K562 (cell line): Measurements from ENCODE around the gene CFAP300. TPM values are rescaled to one million over a fixed set of nuclear protein-coding genes. Genes with fewer than 3 reads are reported as not detected.

Experiments
- ATAC-seq: fragments of 200-7000 bp; cut with Tn5 transposase; 3 replicates; pipeline ENCODE4 v1.9.1; 2020; ENCODE audit warnings: moderate library complexity
- BruUV-seq: library from RNA; stranded (reverse); fragments of 400-500 nt; replicated peaks from 2 replicates; lab custom pipeline; 2021; lab: Mats Ljungman, UMichigan
- CTCF ChIA-PET: fragments of 300-600 bp; formaldehyde crosslinking; extraction: SDS; loops from one replicate; lab custom pipeline; 2021; ENCODE audit warnings: low intra/inter-chr PET ratio; lab: Yijun Ruan, JAX
- POLR2A ChIA-PET: fragments of 300-600, 350-650 bp; sonication (Branson Sonifier 250); formaldehyde crosslinking; extraction: SDS; loops from one replicate; lab custom pipeline; 2021; ENCODE audit warnings: antibody characterized with exemption, inconsistent platforms; lab: Yijun Ruan, JAX
- DNase-seq, 4 experiments: peaks; one replicate each; pipeline versions ENCODE4 v3.0.0 to v3.0.0-alpha.2; 2011 to 2018; ENCODE audit warnings: low spot score in 3 of 4, mixed read lengths in 3 of 4; ENCODE audit errors: extremely low read depth in 1 of 4
- FAIRE-seq: peaks from 2 replicates; lab custom pipeline; 2011; peaks lifted over from hg19 to GRCh38; lab: Jason Lieb, UNC
- H2AFZ ChIP-seq: 2 replicates; pipeline ENCODE4 v1.6.0; 2011; ENCODE audit warnings: low read depth, low read length, control low read depth, inconsistent platforms
- H3K27ac ChIP-seq: fragments of 200-600 bp; 3 replicates; pipeline ENCODE4 v1.8.0; 2011; ENCODE audit warnings: low read depth, mild to moderate bottlenecking, control low read depth, inconsistent platforms, low read length, moderate library complexity, mixed read lengths; ENCODE audit errors: extremely low read depth
- H3K27me3 ChIP-seq, 2 experiments: fragments of 300-600 bp in 1 of 2; 2 replicates in 1 of 2; 3 replicates in 1 of 2; pipeline versions ENCODE4 v1.6.0 to v1.8.0; 2011; ENCODE audit warnings: inconsistent platforms in 2 of 2, low read length in 2 of 2, mild to moderate bottlenecking in 1 of 2, mixed read lengths in 1 of 2, moderate library complexity in 1 of 2; ENCODE audit not compliant: control insufficient read depth in 2 of 2, insufficient read depth in 2 of 2
- H3K36me3 ChIP-seq: fragments of 300-600 bp; 3 replicates; pipeline ENCODE4 v1.8.0; 2011; ENCODE audit warnings: mild to moderate bottlenecking, low read length, inconsistent platforms; ENCODE audit not compliant: control insufficient read depth, insufficient read depth
- H3K4me1 ChIP-seq, 2 experiments: fragments of 200-600 bp in 1 of 2; replicated peaks in 1 of 2; 2 replicates in 1 of 2; 3 replicates in 1 of 2; pipeline versions ENCODE4 v1.5.1 to v1.8.0; 2011; ENCODE audit warnings: inconsistent platforms in 2 of 2, low read length in 2 of 2, mild to moderate bottlenecking in 1 of 2, mixed read lengths in 1 of 2, moderate library complexity in 1 of 2; ENCODE audit not compliant: control insufficient read depth in 2 of 2, insufficient read depth in 2 of 2
- H3K4me2 ChIP-seq: 2 replicates; pipeline ENCODE4 v1.6.1; 2011; ENCODE audit warnings: low read length, control low read depth, inconsistent platforms, mixed read lengths; ENCODE audit not compliant: insufficient read depth
- H3K4me3 ChIP-seq: fragments of 200-600 bp; sonication (generic), shearing (Covaris generic); 2 replicates; pipeline ENCODE4 v1.5.1; 2016; ENCODE audit warnings: control low read depth, inconsistent platforms
- H3K79me2 ChIP-seq: fragments of 200-600 bp; 3 replicates; pipeline ENCODE4 v1.8.0; 2011; ENCODE audit warnings: low read length, inconsistent platforms; ENCODE audit not compliant: control insufficient read depth, insufficient read depth
- H3K9ac ChIP-seq, 2 experiments: 2 replicates each; pipeline versions ENCODE4 v1.6.0 to v1.6.1; 2011; ENCODE audit warnings: low read depth in 2 of 2, low read length in 2 of 2, control low read depth in 1 of 2, inconsistent platforms in 1 of 2, mild to moderate bottlenecking in 1 of 2, mixed read lengths in 1 of 2; ENCODE audit not compliant: insufficient read depth in 1 of 2
- H3K9me1 ChIP-seq: one replicate; pipeline ENCODE4 v1.6.0; 2011; ENCODE audit warnings: inconsistent platforms, mild to moderate bottlenecking, low read length, moderate library complexity; ENCODE audit not compliant: control insufficient read depth, insufficient read depth
- H3K9me3 ChIP-seq: replicated peaks from 2 replicates; pipeline ENCODE4 v1.5.1; 2011; ENCODE audit warnings: low read depth, low read length, inconsistent platforms; ENCODE audit not compliant: control insufficient read depth, insufficient read depth
- H4K20me1 ChIP-seq: replicated peaks from 2 replicates; pipeline ENCODE4 v1.6.1; 2011; ENCODE audit warnings: low read length, inconsistent platforms, mixed read lengths; ENCODE audit not compliant: control insufficient read depth, insufficient read depth
- CBX8 ChIP-seq: fragments of 200-600 bp; sonication (generic); IDR thresholded peaks from 2 replicates; pipeline ENCODE4 v1.6.1; 2012; ENCODE audit warnings: borderline replicate concordance, mixed run types, low read depth, mild to moderate bottlenecking, moderate library complexity, mixed read lengths, low read length, control low read depth, inconsistent platforms; ENCODE audit not compliant: poor library complexity, severe bottlenecking; ENCODE audit errors: extremely low read depth
- FOXP1 ChIP-seq: sonication (generic); formaldehyde crosslinking; IDR thresholded peaks from 2 replicates; pipeline ENCODE4 v1.8.0; 2022; ENCODE audit warnings: mild to moderate bottlenecking, missing genetic modification reagents
- GABPB1 ChIP-seq: sonication (generic); formaldehyde crosslinking; IDR thresholded peaks from 2 replicates; pipeline ENCODE4 v1.8.0; 2022; ENCODE audit warnings: mild to moderate bottlenecking, missing genetic modification reagents
- JUND ChIP-seq, 2 experiments: IDR thresholded peaks; 2 replicates in 1 of 2; 3 replicates in 1 of 2; pipeline ENCODE4 v1.6.1; 2011; ENCODE audit warnings: borderline replicate concordance in 2 of 2, low read depth in 2 of 2, low read length in 2 of 2, improper control_type of control experiment in 1 of 2, missing biosample characterization in 1 of 2, missing genetic modification characterization in 1 of 2, missing genetic modification reagents in 1 of 2
- RBM39 ChIP-seq: fragments of 200-400 bp; formaldehyde crosslinking; optimal IDR thresholded peaks from 2 replicates; pipeline ENCODE3; 2018; ENCODE audit warnings: low read depth, low read length
- SMAD4 ChIP-seq: fragments of 250-450 bp; sonication (Bioruptor Pico); conservative IDR thresholded peaks from 2 replicates; pipeline ENCODE4 v1.8.0; 2021; ENCODE audit warnings: inconsistent platforms, mild to moderate bottlenecking, moderate library complexity
- SRSF1 ChIP-seq: fragments of 200-400 bp; formaldehyde crosslinking; IDR thresholded peaks from 2 replicates; pipeline ENCODE4 v1.6.1; 2017; ENCODE audit warnings: mild to moderate bottlenecking, low read depth, low read length, moderate library complexity
- TBP ChIP-seq: optimal IDR thresholded peaks from 2 replicates; pipeline ENCODE3; 2011; ENCODE audit warnings: low read depth, low read length, improper control_type of control experiment
- ZFX ChIP-seq: sonication (generic); formaldehyde crosslinking; IDR thresholded peaks from 2 replicates; pipeline ENCODE4 v1.8.0; 2022; ENCODE audit warnings: mild to moderate bottlenecking, missing genetic modification reagents, moderate library complexity
- ZNF174 ChIP-seq: fragments of 250-450 bp; sonication (Bioruptor Pico); IDR thresholded peaks from 2 replicates; pipeline ENCODE4 v1.4.0; 2020; ENCODE audit warnings: mild to moderate bottlenecking
- ZNF589 ChIP-seq: fragments of 200-800 bp; sonication (Bioruptor generic); IDR thresholded peaks from 2 replicates; pipeline ENCODE4 v1.6.1; 2016; ENCODE audit warnings: low read depth, missing genetic modification characterization, missing compliant biosample characterization
- ZNF668 ChIP-seq: fragments of 250-450 bp; sonication (Bioruptor Pico); IDR thresholded peaks from 2 replicates; pipeline ENCODE4 v1.8.0; 2022; ENCODE audit warnings: mild to moderate bottlenecking, inconsistent platforms
- WGBS: fragments of 100-300 bp; shearing (Covaris generic); methylation state at CpG from one replicate; pipeline ENCODE4 v1.1.6; 2016; ENCODE audit warnings: low coverage, mixed read lengths; ENCODE audit not compliant: insufficient coverage; ENCODE audit errors: missing lambda C conversion rate; 5-methylcytosine and 5-hydroxymethylcytosine counted together
- in situ Hi-C: fragments of 300-500 bp; cut with MboI; formaldehyde crosslinking; loops from 4 replicates; pipeline ENCODE4 v1.15.0; 2018; ENCODE audit warnings: inconsistent platforms, mixed read lengths
- intact Hi-C: fragments of 100-400 bp; cut with micrococcal nuclease; formaldehyde crosslinking; loops from 2 replicates; pipeline ENCODE4 v1.14.2; 2022
- polyA plus RNA-seq, 8 experiments: library from polyadenylated mRNA; depleted of rRNA in 4 of 8; stranded (reverse) in 5 of 8; unstranded in 3 of 8; fragments of >200 nt; fragmentation: Nextera tagmentation in 2 of 8; fragmentation: Illumina TruSeq in 1 of 8; extraction: Ambion mirVana in 2 of 8; extraction: Trizol in 1 of 8; gene quantifications; 2 replicates each; pipeline versions ENCODE4 v1.2.1 to v1.2.3, GENCODE V29; 2011 to 2014; ENCODE audit warnings: inconsistent platforms in 1 of 8, missing spikeins in 1 of 8
- total RNA-seq, 7 experiments: library from RNA; depleted of rRNA in 6 of 7; stranded (reverse); fragments of >200 nt in 6 of 7; fragmentation: Illumina TruSeq in 2 of 7; extraction: Trizol in 2 of 7; gene quantifications; 2 replicates each; pipeline versions ENCODE4 v1.2.1 to v1.2.3, GENCODE V29; 2011 to 2021; ENCODE audit warnings: low replicate concordance in 1 of 7
- TF ChIP-seq, protein P1 (sequence below): fragments of 450-650 bp; IDR thresholded peaks from 2 replicates; pipeline ENCODE4 v1.6.1; 2017; ENCODE audit warnings: mild to moderate bottlenecking, moderate library complexity
- TF ChIP-seq, protein P2 (sequence below): fragments of 450-650 bp; IDR thresholded peaks from 2 replicates; pipeline ENCODE4 v1.6.1; 2018; ENCODE audit not compliant: partially characterized antibody
- TF ChIP-seq, protein P3 (sequence below): fragments of 250-450 bp; sonication (Bioruptor Pico); IDR thresholded peaks from 2 replicates; pipeline ENCODE4 v1.4.0; 2020

The CFAP300 gene
- total and polyA plus RNA-seq, 9 of the 15 experiments (the other 6 are each of a cell fraction or from before 2014, with no cell fraction given), result not detected

DNA sequence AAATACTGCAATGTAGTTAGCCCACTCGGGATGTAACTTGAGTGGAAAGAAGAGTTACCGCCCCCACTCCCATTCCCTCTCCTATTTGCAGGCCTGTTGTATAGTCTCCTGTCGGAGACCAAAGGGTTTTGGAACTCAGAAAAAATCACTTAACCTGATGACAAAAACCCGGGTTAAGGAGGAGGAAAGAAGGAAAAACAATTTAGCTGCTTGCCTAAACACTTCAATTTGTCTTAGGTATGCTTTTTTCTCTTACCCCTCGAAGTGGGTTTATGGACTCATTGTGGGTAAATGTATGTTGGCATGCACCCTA lies 65.2 kb downstream of the CFAP300 start:
- H2AFZ ChIP-seq, result no peak overlapping the region
- TF ChIP-seq ZNF668 (CRISPR knock-in tag) (no peak), JUND (IDR thresholded peaks at IDR 0.05; ENCODE audit: borderline replicate concordance, low read depth, low read length) (no peak), JUND (tag; IDR thresholded peaks at IDR 0.05; ENCODE audit: borderline replicate concordance, low read depth, low read length) (no peak), ZNF589 (CRISPR knock-in tag) (no peak), SMAD4 (CRISPR knock-in tag) (no peak), ZFX (no peak), FOXP1 (CRISPR knock-in tag) (no peak), ZNF174 (CRISPR knock-in tag) (no peak), GABPB1 (CRISPR knock-in tag) (no peak), CBX8 (no peak), RBM39 (no peak), TBP (no peak), SRSF1 (no peak)
- TF ChIP-seq, protein P1, sequence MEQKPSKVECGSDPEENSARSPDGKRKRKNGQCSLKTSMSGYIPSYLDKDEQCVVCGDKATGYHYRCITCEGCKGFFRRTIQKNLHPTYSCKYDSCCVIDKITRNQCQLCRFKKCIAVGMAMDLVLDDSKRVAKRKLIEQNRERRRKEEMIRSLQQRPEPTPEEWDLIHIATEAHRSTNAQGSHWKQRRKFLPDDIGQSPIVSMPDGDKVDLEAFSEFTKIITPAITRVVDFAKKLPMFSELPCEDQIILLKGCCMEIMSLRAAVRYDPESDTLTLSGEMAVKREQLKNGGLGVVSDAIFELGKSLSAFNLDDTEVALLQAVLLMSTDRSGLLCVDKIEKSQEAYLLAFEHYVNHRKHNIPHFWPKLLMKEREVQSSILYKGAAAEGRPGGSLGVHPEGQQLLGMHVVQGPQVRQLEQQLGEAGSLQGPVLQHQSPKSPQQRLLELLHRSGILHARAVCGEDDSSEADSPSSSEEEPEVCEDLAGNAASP, result no peak
- TF ChIP-seq, protein P2, sequence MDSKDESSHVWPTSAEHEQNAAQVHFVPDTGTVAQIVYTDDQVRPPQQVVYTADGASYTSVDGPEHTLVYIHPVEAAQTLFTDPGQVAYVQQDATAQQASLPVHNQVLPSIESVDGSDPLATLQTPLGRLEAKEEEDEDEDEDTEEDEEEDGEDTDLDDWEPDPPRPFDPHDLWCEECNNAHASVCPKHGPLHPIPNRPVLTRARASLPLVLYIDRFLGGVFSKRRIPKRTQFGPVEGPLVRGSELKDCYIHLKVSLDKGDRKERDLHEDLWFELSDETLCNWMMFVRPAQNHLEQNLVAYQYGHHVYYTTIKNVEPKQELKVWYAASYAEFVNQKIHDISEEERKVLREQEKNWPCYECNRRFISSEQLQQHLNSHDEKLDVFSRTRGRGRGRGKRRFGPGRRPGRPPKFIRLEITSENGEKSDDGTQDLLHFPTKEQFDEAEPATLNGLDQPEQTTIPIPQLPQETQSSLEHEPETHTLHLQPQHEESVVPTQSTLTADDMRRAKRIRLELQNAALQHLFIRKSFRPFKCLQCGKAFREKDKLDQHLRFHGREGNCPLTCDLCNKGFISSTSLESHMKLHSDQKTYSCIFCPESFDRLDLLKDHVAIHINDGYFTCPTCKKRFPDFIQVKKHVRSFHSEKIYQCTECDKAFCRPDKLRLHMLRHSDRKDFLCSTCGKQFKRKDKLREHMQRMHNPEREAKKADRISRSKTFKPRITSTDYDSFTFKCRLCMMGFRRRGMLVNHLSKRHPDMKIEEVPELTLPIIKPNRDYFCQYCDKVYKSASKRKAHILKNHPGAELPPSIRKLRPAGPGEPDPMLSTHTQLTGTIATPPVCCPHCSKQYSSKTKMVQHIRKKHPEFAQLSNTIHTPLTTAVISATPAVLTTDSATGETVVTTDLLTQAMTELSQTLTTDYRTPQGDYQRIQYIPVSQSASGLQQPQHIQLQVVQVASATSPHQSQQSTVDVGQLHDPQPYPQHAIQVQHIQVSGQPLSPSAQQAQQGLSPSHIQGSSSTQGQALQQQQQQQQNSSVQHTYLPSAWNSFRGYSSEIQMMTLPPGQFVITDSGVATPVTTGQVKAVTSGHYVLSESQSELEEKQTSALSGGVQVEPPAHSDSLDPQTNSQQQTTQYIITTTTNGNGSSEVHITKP, result no peak
- TF ChIP-seq, protein P3, sequence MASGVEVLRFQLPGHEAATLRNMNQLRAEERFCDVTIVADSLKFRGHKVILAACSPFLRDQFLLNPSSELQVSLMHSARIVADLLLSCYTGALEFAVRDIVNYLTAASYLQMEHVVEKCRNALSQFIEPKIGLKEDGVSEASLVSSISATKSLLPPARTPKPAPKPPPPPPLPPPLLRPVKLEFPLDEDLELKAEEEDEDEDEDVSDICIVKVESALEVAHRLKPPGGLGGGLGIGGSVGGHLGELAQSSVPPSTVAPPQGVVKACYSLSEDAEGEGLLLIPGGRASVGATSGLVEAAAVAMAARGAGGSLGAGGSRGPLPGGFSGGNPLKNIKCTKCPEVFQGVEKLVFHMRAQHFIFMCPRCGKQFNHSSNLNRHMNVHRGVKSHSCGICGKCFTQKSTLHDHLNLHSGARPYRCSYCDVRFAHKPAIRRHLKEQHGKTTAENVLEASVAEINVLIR (CRISPR knock-in tag), result no peak
- H3K4me1 ChIP-seq, result peaks cover 0 to 12% of the 10 kb centered on the region in 2 experiments; a peak in 1 of 5 replicates
- DNase-seq, result no peak
- ATAC-seq, result no peak
- H3K4me2 ChIP-seq, result no peak overlapping the region
- H3K27ac ChIP-seq, result no peak overlapping the region
- BruUV-seq, result no TSS peak
- H3K4me3 ChIP-seq, result no peak overlapping the region
- intact Hi-C loops, result no loop called here
- no peaks in the 10 kb centered on the region for H3K9me3 ChIP-seq
- no peak for FAIRE-seq
- ChIA-PET CTCF (no interaction called here), POLR2A (no interaction called here)
- in situ Hi-C loops, result no loop called here
- H3K9me1 ChIP-seq, result no peaks in the 10 kb centered on the region
- H3K79me2 ChIP-seq, result no peaks in the 10 kb centered on the region
- no peaks in the 10 kb centered on the region for H3K36me3 ChIP-seq
- H3K27me3 ChIP-seq, result peaks cover 0 to 6% of the 10 kb centered on the region in 2 experiments; a peak in 1 of 5 replicates
- H4K20me1 ChIP-seq, result no peaks in the 10 kb centered on the region
- H3K9ac ChIP-seq, result no peak overlapping the region
- whole genome bisulfite sequencing, result 1% methylated on average over 5 of the region's 5 CpGs
